HCT116 (cell line): ENCODE results near the gene CCK. TPM values are rescaled to one million over a fixed set of nuclear protein-coding genes. Genes with fewer than 3 reads are reported as not detected.
"Not testable (repeated sequence)": the region's sequence is repeated elsewhere in the genome, so short reads cannot be mapped to it uniquely, and the experiment has no call there.

Experiments
- ATAC-seq: fragments of 200-7000 bp; cut with Tn5 transposase; 2 replicates; pipeline ENCODE4 v1.9.1; 2020; ENCODE audit warnings: mild to moderate bottlenecking, moderate library complexity
- BruUV-seq: library from RNA; stranded (reverse); fragments of 400-500 nt; replicated peaks from 2 replicates; lab custom pipeline; 2021; lab: Mats Ljungman, UMichigan
- CTCF ChIA-PET: fragments of 300-600 bp; sonication (Branson Sonifier 250); formaldehyde crosslinking; loops from one replicate; lab custom pipeline; 2021; ENCODE audit warnings: antibody characterized with exemption; lab: Charles Lee
- POLR2A ChIA-PET: fragments of 300-600, 350-600 bp; sonication (Branson Sonifier 250); formaldehyde crosslinking; loops from one replicate; lab custom pipeline; 2021; ENCODE audit warnings: antibody characterized with exemption; lab: Charles Lee
- RAD21 ChIA-PET, 2 experiments: fragments of 300-600 bp; sonication (Branson Sonifier 250); formaldehyde crosslinking; loops; one replicate each; lab custom pipeline; 2023; ENCODE audit warnings: low total read pairs in 2 of 2; ENCODE audit not compliant: uncharacterized antibody in 2 of 2, unreplicated experiment in 2 of 2, low non-redundant PET in 1 of 2; lab: Charles Lee
- DNase-seq: peaks from one replicate; pipeline ENCODE4 v3.0.0-alpha.2; 2010; ENCODE audit warnings: low read depth, low spot score
- H2AFZ ChIP-seq: fragments of 200-600 bp; shearing (Covaris generic), sonication (generic); 2 replicates; pipeline ENCODE4 v1.6.1; 2017; ENCODE audit warnings: low read depth, mixed run types, mixed read lengths, antibody characterized with exemption, low read length; ENCODE audit not compliant: poor library complexity, severe bottlenecking
- H3K27ac ChIP-seq: 2 replicates; pipeline ENCODE4 v1.5.1; 2012; ENCODE audit warnings: low read depth, low read length
- H3K27me3 ChIP-seq: fragments of 200-600 bp; sonication (generic); 2 replicates; pipeline ENCODE4 v1.6.1; 2016; ENCODE audit warnings: mixed run types, low read length, mixed read lengths; ENCODE audit not compliant: insufficient read depth
- H3K36me3 ChIP-seq, 2 experiments: fragments of 200-500 bp in 1 of 2; fragments of 200-600 bp in 1 of 2; sonication (Bioruptor generic) in 1 of 2; sonication (generic) in 1 of 2; 2 replicates each; pipeline versions ENCODE4 v1.5.1 to v1.6.1; 2014 to 2016; ENCODE audit warnings: low read length in 2 of 2, inconsistent platforms in 1 of 2, mixed read lengths in 1 of 2, mixed run types in 1 of 2; ENCODE audit not compliant: insufficient read depth in 2 of 2, control insufficient read depth in 1 of 2
- H3K4me1 ChIP-seq, 2 experiments: fragments of 200-600 bp in 1 of 2; sonication (generic) in 1 of 2; 2 replicates each; pipeline versions ENCODE4 v1.5.1 to v1.6.1; 2012 to 2017; ENCODE audit warnings: low read length in 2 of 2, inconsistent platforms in 1 of 2, mild to moderate bottlenecking in 1 of 2, mixed read lengths in 1 of 2, mixed run types in 1 of 2, moderate library complexity in 1 of 2; ENCODE audit not compliant: insufficient read depth in 2 of 2, control insufficient read depth in 1 of 2
- H3K4me2 ChIP-seq: fragments of 200-600 bp; sonication (generic); 2 replicates; pipeline ENCODE4 v1.6.1; 2017; ENCODE audit warnings: mixed run types, low read length, mixed read lengths
- H3K4me3 ChIP-seq, 2 experiments: fragments of 200-600 bp in 1 of 2; sonication (generic) in 1 of 2; replicated peaks in 1 of 2; 2 replicates each; pipeline ENCODE4 v1.5.1; 2011 to 2016; ENCODE audit warnings: low read length in 2 of 2, control low read depth in 1 of 2, low read depth in 1 of 2, mild to moderate bottlenecking in 1 of 2, mixed read lengths in 1 of 2, mixed run types in 1 of 2
- H3K79me2 ChIP-seq: fragments of 200-600 bp; sonication (generic); 2 replicates; pipeline ENCODE4 v1.6.1; 2017; ENCODE audit warnings: mild to moderate bottlenecking, mixed run types, low read length, moderate library complexity, mixed read lengths; ENCODE audit not compliant: insufficient read depth
- H3K9ac ChIP-seq: fragments of 200-600 bp; sonication (generic); 2 replicates; pipeline ENCODE4 v1.6.1; 2016; ENCODE audit warnings: low read length, mixed read lengths
- H3K9me2 ChIP-seq: fragments of 200-600 bp; sonication (generic), shearing (Covaris generic); 2 replicates; pipeline ENCODE4 v1.6.1; 2017; ENCODE audit warnings: mixed run types, mild to moderate bottlenecking, moderate library complexity; ENCODE audit not compliant: insufficient read depth
- H3K9me3 ChIP-seq, 2 experiments: fragments of 200-500 bp in 1 of 2; fragments of 200-600 bp in 1 of 2; sonication (Bioruptor generic) in 1 of 2; sonication (generic) in 1 of 2; 2 replicates each; pipeline ENCODE4 v1.6.1; 2014 to 2017; ENCODE audit warnings: low read length in 2 of 2, mixed read lengths in 2 of 2, inconsistent platforms in 1 of 2, low read depth in 1 of 2, mild to moderate bottlenecking in 1 of 2, mixed run types in 1 of 2, moderate library complexity in 1 of 2; ENCODE audit not compliant: control insufficient read depth in 1 of 2, insufficient read depth in 1 of 2
- H4K20me1 ChIP-seq: fragments of 200-600 bp; sonication (generic), shearing (Covaris generic); 2 replicates; pipeline ENCODE4 v1.6.1; 2017; ENCODE audit warnings: mixed run types, mild to moderate bottlenecking, moderate library complexity; ENCODE audit not compliant: insufficient read depth
- POLR2AphosphoS5 ChIP-seq: IDR thresholded peaks from 2 replicates; pipeline ENCODE4 v1.6.1; 2011; ENCODE audit warnings: mild to moderate bottlenecking, low read depth, low read length, moderate library complexity
- intact Hi-C: fragments of 100-400 bp; cut with micrococcal nuclease; formaldehyde crosslinking; loops from 2 replicates; pipeline ENCODE4 v1.10.0; 2022
- total RNA-seq: library from RNA; stranded (reverse); gene quantifications from one replicate; pipeline ENCODE4 v1.2.1, GENCODE V29; 2021; ENCODE audit not compliant: unreplicated experiment

CCK gene
- total RNA-seq, 1 experiment from 2014 or later, result 0.32 TPM

GRCh38 chr3:42287423-42287822 lies 21.4 kb upstream of the CCK start:
- POLR2A ChIA-PET, BruUV-seq, H3K27ac ChIP-seq, H3K9me2 ChIP-seq, DNase-seq, RAD21 ChIA-PET, H3K27me3 ChIP-seq, H3K9ac ChIP-seq, ATAC-seq, H3K4me3 ChIP-seq, H3K4me2 ChIP-seq, H3K79me2 ChIP-seq, intact Hi-C loops, H4K20me1 ChIP-seq, H3K36me3 ChIP-seq, H2AFZ ChIP-seq, H3K9me3 ChIP-seq: not testable (repeated sequence)
- H3K4me1 ChIP-seq, result peaks cover 11 to 13% of the 10 kb centered on the region in 2 experiments; a peak in 3 of 4 replicates
- CTCF ChIA-PET, result interaction anchor here (1.4 kb wide), 1 partner anchor 40 kb away, joined by 3 read pairs; no protein-coding TSS in a partner anchor

- H2AFZ ChIP-seq, result no peak overlapping the region
- BruUV-seq, result no TSS peak
- ChIA-PET CTCF (no interaction called here), RAD21 (no interaction called here), POLR2A (no interaction called here)
- H3K4me1 ChIP-seq, result no peaks in the 10 kb centered on the region
- no peak overlapping the region for H3K4me3 ChIP-seq
- H3K27me3 ChIP-seq, result no peaks in the 10 kb centered on the region
- no peaks in the 10 kb centered on the region for H3K36me3 ChIP-seq
- H3K9ac ChIP-seq, result no peak overlapping the region
- H3K9me3 ChIP-seq, result peaks cover 0 to 6% of the 10 kb centered on the region in 2 experiments; a peak in 1 of 4 replicates
- H3K4me2 ChIP-seq, result no peak overlapping the region
- H3K79me2 ChIP-seq, result no peaks in the 10 kb centered on the region
- no peak for DNase-seq
- H3K9me2 ChIP-seq, result no peaks in the 10 kb centered on the region
- TF ChIP-seq POLR2AphosphoS5, result no peak
- no peak overlapping the region for H3K27ac ChIP-seq
- ATAC-seq, result no peak
- H4K20me1 ChIP-seq, result no peaks in the 10 kb centered on the region
- intact Hi-C loops, result no loop called here
Measured at GRCh38 chr3:42277676-42278075, 11.7 kb upstream of the CCK start.
